ENCODE measurements around the gene FUS. TPM values are rescaled to one million over a fixed set of nuclear protein-coding genes. Genes with fewer than 3 reads are reported as not detected.

Gene FUS
- total and polyA plus RNA-seq, 9 of the 15 experiments (the other 6 are each of a cell fraction or from before 2014, with no cell fraction given), result 43.9 to 575 (median 87.2) TPM

GRCh38 chr16:31143011-31143693 is 36.8 kb upstream of the FUS start:
- H3K4me2 ChIP-seq (ENCODE audit: insufficient read depth, low read length), result no peak overlapping the region
- no peaks in the 10 kb centered on the region for H3K79me2 ChIP-seq (ENCODE audit: control insufficient read depth, insufficient read depth, low read length)
- intact Hi-C loops (cut with micrococcal nuclease) (loop anchor here (2.0 to 10.0 kb wide), 4 partner anchors 26 to 158 kb away; partner anchors contain the start of genes BCKDK, HSD3B7, KAT8 and ZNF646), in situ Hi-C loops (cut with MboI) (no loop called here)
- peak in 1 of 4 experiments; percentile 4 for DNase-seq (ENCODE audit: extremely low read depth in 1 of 4, low spot score in 3 of 4)
- peaks cover 14 to 46% of the 10 kb centered on the region in 2 experiments for H3K4me1 ChIP-seq (replicated peaks in 1 of 2; ENCODE audit: control insufficient read depth in 2 of 2, insufficient read depth in 2 of 2, low read length in 2 of 2)
- no peak for ATAC-seq
- BruUV-seq (replicated peaks), result no TSS peak
- 77% methylated on average over 11 of the region's 22 CpGs for WGBS (ENCODE audit: insufficient coverage, low coverage, missing lambda C conversion rate)
- peak overlapping the region; percentile 92 for H2AFZ ChIP-seq (ENCODE audit: low read depth, low read length)
- no peak overlapping the region for H3K4me3 ChIP-seq
- H3K9me1 ChIP-seq (ENCODE audit: control insufficient read depth, insufficient read depth, low read length), result no peaks in the 10 kb centered on the region
- peaks cover 15 to 21% of the 10 kb centered on the region in 2 experiments; a peak in 4 of 5 replicates for H3K27me3 ChIP-seq (ENCODE audit: control insufficient read depth in 2 of 2, insufficient read depth in 2 of 2, low read length in 2 of 2)
- no peak overlapping the region for H3K27ac ChIP-seq (ENCODE audit: extremely low read depth, low read depth, low read length)
- CTCF ChIA-PET (ENCODE audit: low intra/inter-chr PET ratio), result no interaction called here
- H3K9me3 ChIP-seq (replicated peaks; ENCODE audit: control insufficient read depth, insufficient read depth, low read depth, low read length), result no peaks in the 10 kb centered on the region
- H4K20me1 ChIP-seq (replicated peaks; ENCODE audit: control insufficient read depth, insufficient read depth, low read length), result no peaks in the 10 kb centered on the region; the same call in 1 of the 2 replicates
- H3K9ac ChIP-seq (ENCODE audit: insufficient read depth in 1 of 2, low read depth in 2 of 2, low read length in 2 of 2), result peak overlapping the region; percentile 58 to 92; a peak in 3 of 4 replicates
- TF ChIP-seq ZNF3 (CRISPR knock-in tag; IDR thresholded peaks at IDR 0.05) (no peak), ZZZ3 (IDR thresholded peaks at IDR 0.05) (no peak), ZNF740 (CRISPR knock-in tag; IDR thresholded peaks at IDR 0.05) (peak; percentile 74), ZNF740 (tag; IDR thresholded peaks at IDR 0.05) (no peak), ZC3H4 (CRISPR knock-in tag; IDR thresholded peaks at IDR 0.05; ENCODE audit: borderline replicate concordance) (0 out of 2 replicates have a peak, but pooled peaks have one; percentile 6)
- POLR2A ChIA-PET, result interaction anchor here (0.6 to 3.5 kb wide), 9 partner anchors 9 to 727 kb away, joined by 3 to 39 read pairs (median 4); partner anchors contain the start of genes FUS, KAT8, ZNF646 and ZNF668
- no peaks in the 10 kb centered on the region for H3K36me3 ChIP-seq (ENCODE audit: control insufficient read depth, insufficient read depth, low read length)
- FAIRE-seq, result no peak
